Measurements from ENCODE around the gene CAD.
A peak's percentile ranks its signal among the peaks of the same experiment; 100 is the strongest.

- no peak for TF ChIP-seq POLR2AphosphoS5 (IDR thresholded peaks at IDR 0.05; ENCODE audit: insufficient read depth, low read depth, low read length)
- no peak for TF ChIP-seq CTCF (IDR thresholded peaks at IDR 0.05; ENCODE audit: extremely low read depth in 1 of 2, insufficient read depth in 1 of 2, low read depth in 1 of 2, low read length in 2 of 2)
- TF ChIP-seq GATA2 (IDR thresholded peaks at IDR 0.05; ENCODE audit: insufficient read depth, insufficient read length, low read depth, low read length): no peak
- TF ChIP-seq POLR2A (IDR thresholded peaks at IDR 0.05; ENCODE audit: low read depth, low read length): peak; percentile 25
- TF ChIP-seq MYC (IDR thresholded peaks at IDR 0.05; ENCODE audit: low read depth, low read length): no peak
- no peak for TF ChIP-seq JUN (IDR thresholded peaks at IDR 0.05; ENCODE audit: borderline replicate concordance, insufficient read depth, insufficient read length, low read depth)
- TF ChIP-seq MAX (IDR thresholded peaks at IDR 0.05; ENCODE audit: insufficient read depth, insufficient read length): no peak
Measured at GRCh38 chr2:27245626-27246025, 28.5 kb downstream of the CAD start.
